NCI-H1048 (cell line): ENCODE results near the gene PATE2.

ENCODE experiments used
- DNase-seq: peaks from one replicate; lab custom pipeline; 2025; lab: John Stamatoyannopoulos, UW

Gene PATE2

DNA sequence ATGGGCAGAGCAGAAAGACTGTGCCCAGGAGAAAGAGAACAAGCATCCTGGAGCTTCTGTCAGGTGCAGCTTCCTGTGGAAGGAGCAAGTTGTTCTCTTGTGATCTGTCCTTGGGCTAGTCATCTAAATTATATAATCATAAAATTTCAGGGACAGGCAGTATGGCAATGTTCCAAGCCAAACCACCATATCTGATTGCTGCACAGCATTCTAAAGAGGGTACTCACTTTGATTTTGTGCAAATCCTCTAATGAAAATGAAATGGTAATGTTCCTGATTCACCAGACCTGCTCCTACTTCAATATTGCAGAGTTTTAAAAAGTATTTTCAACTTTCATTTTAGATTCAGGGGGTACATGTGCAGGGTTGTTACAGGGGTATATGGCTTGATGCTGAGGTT lies at the start of gene PATE2:
TSS of gene PATE2 (minus strand) at position 101 of the 400 bp plus-strand sequence. CDS start at position 46, 55 bp downstream.
- DNase-seq: no peak

GRCh38 chr11:125807909-125808308 lies 29.3 kb upstream of the PATE2 start:
- DNase-seq: no peak

DNA sequence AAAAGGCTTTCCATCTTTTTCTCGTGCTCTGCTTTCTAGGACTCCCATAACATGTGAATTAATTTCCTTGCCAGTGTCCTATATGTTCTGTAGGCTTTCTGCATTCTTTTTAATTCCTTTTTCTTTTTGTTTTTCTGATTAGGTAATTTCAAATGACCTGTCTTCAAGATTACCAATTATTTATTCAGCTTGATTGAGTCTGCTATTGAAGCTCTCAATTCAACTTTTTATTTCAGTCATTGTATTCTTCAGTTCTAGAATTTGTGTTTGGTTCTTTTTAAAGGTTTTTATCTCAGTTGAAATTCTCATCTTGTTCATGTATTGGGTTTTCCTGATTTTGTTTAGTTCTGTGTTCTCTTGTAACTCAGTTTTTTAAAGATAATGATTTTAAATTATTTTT lies 23.8 kb upstream of the PATE2 start:
- DNase-seq: no peak

GRCh38 chr11:125799808-125800207 lies 21.2 kb upstream of the PATE2 start:
- DNase-seq: no peak

- no peak for DNase-seq
These were observed 19.0 kb upstream of the PATE2 start for GRCh38 chr11:125797641-125798040.

DNA sequence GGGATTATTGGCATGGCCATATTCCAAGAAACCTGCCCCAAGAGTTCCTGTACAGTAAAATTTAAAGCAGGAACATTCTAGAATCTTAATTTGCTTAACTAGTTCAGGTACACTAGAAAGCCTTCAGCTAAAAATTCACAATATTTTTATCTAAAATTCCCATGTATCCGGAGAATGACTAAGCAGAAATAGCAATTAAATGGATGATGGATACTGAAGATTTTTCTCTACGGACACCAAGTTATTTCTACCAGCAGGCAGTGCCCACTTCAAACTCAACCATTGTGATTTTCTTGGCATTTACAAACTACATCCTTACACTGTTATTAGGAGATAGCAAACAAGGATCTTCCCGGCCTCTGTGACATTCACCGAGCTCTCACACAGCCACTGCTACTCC lies 12.2 kb upstream of the PATE2 start:
- DNase-seq: no peak

DNA sequence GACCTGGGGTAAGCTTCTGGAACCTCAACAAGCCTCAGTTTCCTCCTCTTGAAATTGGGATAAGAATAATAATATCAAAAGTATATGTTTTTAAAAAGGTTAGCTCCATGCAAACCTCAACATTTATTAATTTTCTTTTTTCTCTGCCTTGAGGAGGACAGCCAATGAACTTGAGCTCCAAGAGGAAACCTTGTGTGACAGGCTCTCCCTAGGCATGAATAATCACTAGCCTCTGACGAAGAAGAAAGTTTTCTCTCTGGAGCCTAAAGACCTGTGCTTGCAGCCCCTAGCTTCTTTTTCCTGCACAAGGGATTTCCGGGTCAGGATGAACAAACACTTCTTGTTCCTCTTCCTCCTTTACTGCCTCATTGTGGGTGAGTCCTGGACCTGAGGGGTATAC lies 9.2 kb upstream of the PATE2 start, which contains the start of gene PATE3:
TSS of gene PATE3 (plus strand) at position 301 of the 400 bp plus-strand sequence. CDS start at position 326, 25 bp downstream.
- no peak for DNase-seq

DNA sequence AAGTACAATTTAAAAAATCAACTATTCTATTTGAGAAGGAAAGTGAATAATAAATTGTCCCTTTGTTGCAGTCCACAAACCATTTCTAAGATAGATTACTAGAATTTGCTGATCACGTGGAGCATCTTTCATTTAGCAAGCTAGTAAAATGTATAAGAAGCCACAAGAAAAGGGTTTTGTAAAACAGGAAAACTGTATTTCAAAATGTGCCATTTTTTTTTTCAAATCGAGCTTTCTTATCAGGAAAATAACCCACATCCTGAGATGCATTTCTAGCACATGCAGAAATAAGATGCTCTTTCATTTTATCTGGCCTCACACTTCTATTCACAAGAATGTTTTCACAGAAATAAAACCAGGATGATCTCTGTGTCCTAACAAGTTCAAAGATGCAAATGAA lies 6.0 kb upstream of the PATE2 start:
- no peak for DNase-seq

DNA sequence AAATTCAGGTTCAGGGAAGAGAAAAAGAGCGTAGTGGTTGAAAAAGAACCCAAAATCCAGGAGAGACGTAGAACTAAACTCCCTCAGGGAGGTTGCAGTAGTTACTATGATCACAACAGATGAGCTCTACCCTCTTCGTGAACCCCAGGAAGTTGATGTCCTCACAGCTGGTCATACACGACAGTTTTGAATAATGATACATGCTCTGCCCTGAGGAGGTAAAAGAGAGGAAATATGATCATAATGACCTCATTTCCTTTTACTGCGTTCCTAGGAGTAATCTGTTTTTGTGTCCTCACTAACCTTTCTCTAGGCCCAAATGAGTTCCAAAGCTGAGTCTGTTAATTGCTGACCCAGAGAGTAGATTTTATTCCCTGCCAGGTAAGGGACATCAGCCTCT lies 1.3 kb downstream of the PATE2 start:
- no peak for DNase-seq

GRCh38 chr11:125773516-125773915 lies 5.1 kb downstream of the PATE2 start:
- no peak for DNase-seq

GRCh38 chr11:125772834-125773505 lies 5.7 kb downstream of the PATE2 start:
- no peak for DNase-seq

DNA sequence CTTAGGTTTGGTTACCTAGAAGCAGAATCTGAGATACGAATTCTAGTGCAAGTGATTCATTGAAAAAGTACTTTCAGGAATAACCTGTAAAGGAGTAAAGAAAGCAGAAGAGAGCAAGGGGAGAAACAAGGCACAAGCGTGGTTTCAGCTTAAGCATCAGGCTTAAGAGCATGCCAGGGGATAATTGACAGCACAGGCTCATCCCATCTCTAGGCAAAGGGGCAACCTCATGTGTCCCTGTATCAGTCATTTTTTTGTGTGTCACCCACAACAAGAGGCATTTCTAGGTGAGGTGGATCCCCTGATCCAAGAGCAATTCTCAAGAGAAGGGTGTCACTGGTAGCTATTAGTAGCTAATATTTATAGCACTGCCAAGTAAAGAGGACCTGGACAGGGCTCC lies 8.0 kb downstream of the PATE2 start:
- no peak for DNase-seq

DNA sequence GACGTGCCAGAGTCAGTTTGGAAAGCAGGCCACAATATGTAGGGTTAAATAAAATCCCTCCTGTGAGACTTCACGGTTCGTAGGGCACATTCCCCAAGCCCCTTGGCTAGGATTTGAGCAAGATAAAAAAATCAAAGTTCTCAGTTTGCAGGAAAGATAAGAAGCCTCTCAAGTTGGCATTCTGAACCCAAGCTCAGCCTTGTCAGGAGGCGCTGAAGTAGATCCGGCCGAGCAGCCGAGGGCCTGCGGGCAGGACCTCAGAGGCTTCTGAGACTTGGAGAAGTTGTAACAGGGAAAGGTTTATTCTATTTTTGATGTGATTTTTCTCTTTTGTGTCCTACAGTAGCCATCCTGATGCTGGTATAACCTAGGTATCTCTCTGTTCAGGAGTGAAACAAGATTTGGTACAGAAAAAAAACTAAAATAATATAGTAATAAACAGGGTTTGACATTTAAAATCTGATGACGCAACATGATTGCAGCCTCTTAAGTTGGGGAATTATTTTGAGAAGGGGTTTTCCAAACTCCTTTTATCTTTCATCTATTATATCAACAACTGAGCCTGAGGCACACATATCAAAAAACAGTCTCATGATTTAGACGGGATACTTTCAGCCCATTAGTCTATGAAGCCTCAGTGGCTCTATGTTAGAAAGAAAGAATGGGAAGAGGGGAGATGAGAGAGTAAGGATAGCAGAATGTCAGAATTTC lies 10.1 kb downstream of the PATE2 start:
- no peak for DNase-seq

GRCh38 chr11:125766251-125766650 lies 12.4 kb downstream of the PATE2 start:
- no peak for DNase-seq

GRCh38 chr11:125763483-125763882 lies 15.1 kb downstream of the PATE2 start:
- no peak for DNase-seq

- DNase-seq: no peak
These were observed 16.2 kb downstream of the PATE2 start for GRCh38 chr11:125762445-125762844.

DNA sequence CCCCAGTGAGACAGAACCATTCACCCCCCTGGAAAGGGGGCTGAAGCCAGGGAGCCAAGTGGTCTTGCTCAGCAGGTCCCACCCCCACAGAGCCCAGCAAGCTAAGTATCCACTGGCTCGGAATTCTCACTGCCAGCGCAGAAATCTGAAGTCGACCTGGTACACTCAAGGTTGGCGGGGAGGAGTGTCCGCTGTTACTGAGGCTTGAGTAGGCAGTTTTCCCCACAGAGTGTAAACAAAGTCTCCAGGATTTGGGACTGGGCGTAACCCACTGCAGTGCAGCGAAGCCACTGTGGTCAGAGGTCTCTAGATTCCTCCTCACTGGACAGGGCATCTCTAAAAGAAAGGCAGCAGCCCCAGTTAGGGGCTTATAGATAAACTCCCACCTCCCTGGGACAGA lies 22.6 kb downstream of the PATE2 start:
- no peak for DNase-seq

GRCh38 chr11:125750629-125751028 lies 28.0 kb downstream of the PATE2 start:
- no peak for DNase-seq

GRCh38 chr11:125745979-125746378 lies 32.6 kb downstream of the PATE2 start, which contains the start of gene PATE1:
TSS of gene PATE1 (plus strand) at chr11:125746279. CDS start at chr11:125746305, 26 bp downstream.
- no peak for DNase-seq

DNA sequence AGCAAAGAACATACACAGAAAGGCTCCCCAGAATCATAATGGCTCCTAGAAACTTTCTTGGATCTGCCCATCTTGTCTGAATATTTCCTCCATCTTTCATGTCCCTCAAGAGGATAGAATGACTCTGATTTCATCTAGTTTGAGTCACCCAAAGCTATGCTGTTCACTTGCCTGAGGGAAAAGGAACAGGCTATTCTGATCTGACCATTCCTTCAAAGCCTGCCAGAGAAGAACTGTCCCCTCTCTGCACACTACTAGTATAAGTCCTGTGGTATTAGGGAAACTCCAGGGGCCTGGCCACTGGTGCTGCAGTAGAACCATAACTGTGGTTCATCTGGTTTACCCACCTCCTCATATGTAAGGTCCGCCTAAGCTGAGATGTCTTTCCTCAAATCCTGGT lies 34.9 kb downstream of the PATE2 start:
- no peak for DNase-seq

DNA sequence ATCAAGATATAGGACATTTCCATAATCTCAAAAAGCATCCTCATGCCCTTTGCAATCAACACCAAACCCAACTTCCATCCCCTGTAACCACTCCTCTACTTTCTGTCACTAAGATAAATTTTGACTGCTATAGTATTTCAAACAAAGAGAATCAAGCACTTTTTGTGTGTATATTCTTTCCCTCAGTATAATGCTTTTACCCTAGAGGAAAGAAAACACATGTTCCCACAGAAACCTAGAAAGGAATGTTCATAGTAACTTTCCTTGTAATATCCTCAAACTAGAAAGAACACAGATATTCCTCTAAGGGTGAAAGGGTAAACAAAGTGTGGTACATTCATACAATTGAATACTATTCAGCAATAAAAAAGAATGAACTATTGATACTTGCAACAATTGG lies 38.0 kb downstream of the PATE2 start:
- no peak for DNase-seq

- no peak for DNase-seq
These were observed 49.7 kb downstream of the PATE2 start for GRCh38 chr11:125728969-125729368.
